Vagina (tissue), 2 donors: ENCODE results near the gene UBR2. TPM values are rescaled to one million over a fixed set of nuclear protein-coding genes. Genes with fewer than 3 reads are reported as not detected.
A peak's percentile ranks its signal among the peaks of the same experiment; 100 is the strongest.

ENCODE experiments used
- DNase-seq, 2 donors: peaks; one replicate each; pipeline ENCODE4 v3.0.0-alpha.2; 2017; ENCODE audit errors: extremely low spot score in 2 of 2
- H3K27ac ChIP-seq: fragments of 200-600 bp; sonication (generic); one replicate; pipeline ENCODE4 v1.5.1; 2019
- H3K27me3 ChIP-seq: fragments of 200-600 bp; sonication (generic); one replicate; pipeline ENCODE4 v1.5.1; 2019
- H3K36me3 ChIP-seq, 2 donors: fragments of 200-600 bp; sonication (generic); one replicate each; pipeline ENCODE4 v1.5.1; 2017 to 2019
- H3K4me1 ChIP-seq: fragments of 200-600 bp; sonication (generic); one replicate; pipeline ENCODE4 v1.5.1; 2019
- H3K4me3 ChIP-seq, 2 donors: fragments of 200-600 bp; sonication (generic); 1 replicate in 1 of 2; 2 replicates in 1 of 2; pipeline ENCODE4 v1.5.1; 2016 to 2019
- H3K9me3 ChIP-seq: fragments of 200-600 bp; sonication (generic); one replicate; pipeline ENCODE4 v1.5.1; 2019
- POLR2A ChIP-seq, 2 donors: fragments of 450-650 bp; IDR thresholded peaks; one replicate each; pipeline ENCODE4 v1.6.1; 2017; ENCODE audit warnings: antibody characterized with exemption in 2 of 2, mild to moderate bottlenecking in 2 of 2, moderate library complexity in 2 of 2
- POLR2AphosphoS5 ChIP-seq, 2 donors: sonication (generic); formaldehyde crosslinking; IDR thresholded peaks; one replicate each; pipeline ENCODE4 v1.9.0; 2017; ENCODE audit warnings: antibody characterized with exemption in 2 of 2, mild to moderate bottlenecking in 2 of 2, low read depth in 1 of 2; ENCODE audit not compliant: insufficient read depth in 1 of 2
- intact Hi-C: fragments of 100-400 bp; cut with DNase I; formaldehyde crosslinking; loops from one replicate; pipeline ENCODE4 v1.15.1; 2023
- total RNA-seq: library from RNA; depleted of rRNA; stranded (reverse); fragments of >200 nt; gene quantifications from one replicate; pipeline ENCODE4 v1.2.3, GENCODE V29; 2016
- TF ChIP-seq, protein P1 (sequence below), 3 experiments: fragments of 450-650 bp in 2 of 3; fragments of 200-600 bp in 1 of 3; sonication (generic) in 1 of 3; IDR thresholded peaks; one replicate each; pipeline ENCODE4 v1.5.1; 2017 to 2019; ENCODE audit warnings: antibody characterized with exemption in 3 of 3, mild to moderate bottlenecking in 2 of 3, moderate library complexity in 2 of 3

UBR2 gene
- total RNA-seq, 1 donor from 2014 or later, result 23.6 TPM

DNA sequence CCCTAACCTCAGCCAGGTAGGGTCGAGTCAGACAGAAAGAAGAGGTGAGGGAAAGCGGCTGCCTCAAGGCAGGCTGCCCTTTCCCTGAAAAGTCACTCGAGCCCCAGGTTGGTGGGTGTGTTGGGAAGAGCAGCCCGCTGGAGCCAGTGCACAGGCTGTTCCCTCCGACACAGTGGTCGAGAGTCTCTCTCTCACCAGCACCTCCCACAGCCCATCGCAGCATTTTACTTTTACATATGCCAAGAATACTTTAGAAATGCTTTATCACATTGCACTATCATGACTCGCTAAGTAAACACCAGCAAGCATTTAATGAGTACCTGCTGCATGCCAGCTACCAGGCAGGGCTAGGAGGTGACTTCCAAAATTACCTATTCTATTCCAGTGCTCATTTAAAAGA lies 156.9 kb downstream of the UBR2 start:
- DNase-seq, result no peak
- Histone ChIP-seq H3K36me3 (no peaks in the 10 kb centered on the region), H3K27ac (no peak overlapping the region), H3K4me3 (no peak overlapping the region), H3K27me3 (no peaks in the 10 kb centered on the region), H3K4me1 (peaks cover 3% of the 10 kb centered on the region), H3K9me3 (no peaks in the 10 kb centered on the region)
- TF ChIP-seq, protein P1, sequence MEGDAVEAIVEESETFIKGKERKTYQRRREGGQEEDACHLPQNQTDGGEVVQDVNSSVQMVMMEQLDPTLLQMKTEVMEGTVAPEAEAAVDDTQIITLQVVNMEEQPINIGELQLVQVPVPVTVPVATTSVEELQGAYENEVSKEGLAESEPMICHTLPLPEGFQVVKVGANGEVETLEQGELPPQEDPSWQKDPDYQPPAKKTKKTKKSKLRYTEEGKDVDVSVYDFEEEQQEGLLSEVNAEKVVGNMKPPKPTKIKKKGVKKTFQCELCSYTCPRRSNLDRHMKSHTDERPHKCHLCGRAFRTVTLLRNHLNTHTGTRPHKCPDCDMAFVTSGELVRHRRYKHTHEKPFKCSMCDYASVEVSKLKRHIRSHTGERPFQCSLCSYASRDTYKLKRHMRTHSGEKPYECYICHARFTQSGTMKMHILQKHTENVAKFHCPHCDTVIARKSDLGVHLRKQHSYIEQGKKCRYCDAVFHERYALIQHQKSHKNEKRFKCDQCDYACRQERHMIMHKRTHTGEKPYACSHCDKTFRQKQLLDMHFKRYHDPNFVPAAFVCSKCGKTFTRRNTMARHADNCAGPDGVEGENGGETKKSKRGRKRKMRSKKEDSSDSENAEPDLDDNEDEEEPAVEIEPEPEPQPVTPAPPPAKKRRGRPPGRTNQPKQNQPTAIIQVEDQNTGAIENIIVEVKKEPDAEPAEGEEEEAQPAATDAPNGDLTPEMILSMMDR (IDR thresholded peaks at IDR 0.05), result no peak
- TF ChIP-seq POLR2AphosphoS5 (IDR thresholded peaks at IDR 0.05; ENCODE audit: insufficient read depth in 1 of 2, low read depth in 1 of 2) (no peak), POLR2A (IDR thresholded peaks at IDR 0.05) (no peak)
- intact Hi-C loops, result loop anchor here (10.0 kb wide), 1 partner anchor 154 kb away; the partner anchor contains the start of gene RPL7L1

- Histone ChIP-seq H3K4me3 (no peak within 1 kb of the TSS), H3K4me1 (peaks cover 17% of the 10 kb centered on the region), H3K27me3 (no peaks in the 10 kb centered on the region), H3K36me3 (no peaks in the 10 kb centered on the region), H3K27ac (no peak within 1 kb of the TSS), H3K9me3 (no peaks in the 10 kb centered on the region)
- intact Hi-C loops, result loop anchor here (10.0 kb wide), 1 partner anchor 152 kb away; the partner anchor contains the start of gene RPL7L1
- DNase-seq, result no peak
- no peak for TF ChIP-seq POLR2AphosphoS5 (IDR thresholded peaks at IDR 0.05; ENCODE audit: insufficient read depth in 1 of 2, low read depth in 1 of 2)
- TF ChIP-seq, protein P1 (IDR thresholded peaks at IDR 0.05), result no peak
- no peak for TF ChIP-seq POLR2A (IDR thresholded peaks at IDR 0.05)
These were observed 158.7 kb downstream of the UBR2 start, which contains the start of gene PRPH2 for GRCh38 chr6:42722497-42722896. Gene PRPH2 (minus strand): TSS chr6:42722597. CDS start chr6:42722334, 263 bp downstream.

GRCh38 chr6:42724825-42725224 lies 161.0 kb downstream of the UBR2 start:
- H3K4me3 ChIP-seq, result no peak overlapping the region
- no peaks in the 10 kb centered on the region for H3K36me3 ChIP-seq
- no peak overlapping the region for H3K27ac ChIP-seq
- no peaks in the 10 kb centered on the region for H3K9me3 ChIP-seq
- no peak for DNase-seq
- H3K27me3 ChIP-seq, result no peaks in the 10 kb centered on the region
- TF ChIP-seq, protein P1 (IDR thresholded peaks at IDR 0.05), result no peak
- TF ChIP-seq POLR2AphosphoS5 (IDR thresholded peaks at IDR 0.05; ENCODE audit: insufficient read depth in 1 of 2, low read depth in 1 of 2) (no peak), POLR2A (IDR thresholded peaks at IDR 0.05) (no peak)
- peaks cover 17% of the 10 kb centered on the region for H3K4me1 ChIP-seq
- intact Hi-C loops, result loop anchor here (5.0 to 10.0 kb wide), 2 partner anchors 63 to 150 kb away; partner anchors contain the start of gene RPL7L1

GRCh38 chr6:42726026-42726425 lies 162.2 kb downstream of the UBR2 start:
- intact Hi-C loops, result loop anchor here (5.0 to 10.0 kb wide), 2 partner anchors 64 to 149 kb away; partner anchors contain the start of gene RPL7L1
- Histone ChIP-seq H3K9me3 (no peaks in the 10 kb centered on the region), H3K36me3 (no peaks in the 10 kb centered on the region), H3K4me1 (peaks cover 17% of the 10 kb centered on the region), H3K27me3 (no peaks in the 10 kb centered on the region), H3K27ac (peak overlapping the region; percentile 87), H3K4me3 (peak overlapping the region in 1 of 2 donors; percentile 62)
- TF ChIP-seq POLR2A (IDR thresholded peaks at IDR 0.05) (no peak), POLR2AphosphoS5 (IDR thresholded peaks at IDR 0.05; ENCODE audit: insufficient read depth in 1 of 2, low read depth in 1 of 2) (no peak)
- TF ChIP-seq, protein P1 (IDR thresholded peaks at IDR 0.05), result no peak
- no peak for DNase-seq

DNA sequence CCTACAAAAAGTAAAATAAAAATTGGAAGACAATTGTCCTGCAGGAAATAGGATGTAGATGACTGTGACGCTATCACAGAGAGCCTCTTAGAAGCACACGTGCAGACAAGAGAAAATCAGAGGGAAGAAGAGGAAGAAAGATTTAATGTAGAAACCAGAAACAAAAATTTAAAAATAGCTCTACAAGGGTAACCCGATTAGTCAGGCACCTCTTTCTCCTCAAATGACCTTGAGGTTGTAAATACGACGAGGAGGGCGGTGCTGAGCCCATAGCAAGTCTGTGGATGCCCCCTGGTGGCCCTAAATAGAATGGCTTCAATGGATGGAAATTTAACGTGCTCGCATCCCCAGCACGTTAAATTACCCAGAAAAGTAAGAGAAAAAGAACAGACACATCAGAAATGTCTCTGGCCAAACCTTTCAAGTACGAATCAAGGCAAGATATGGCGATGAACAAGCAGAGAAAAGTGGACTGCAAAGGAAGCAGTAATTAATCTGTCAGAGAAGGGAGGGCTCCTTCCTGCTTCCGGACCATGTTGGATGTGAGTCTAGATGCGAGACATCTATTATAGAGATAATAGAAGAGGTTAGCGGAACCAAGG lies 162.8 kb downstream of the UBR2 start:
- Histone ChIP-seq H3K36me3 (no peaks in the 10 kb centered on the region), H3K4me3 (peak overlapping the region; percentile 50 to 62), H3K9me3 (no peaks in the 10 kb centered on the region), H3K27ac (peak overlapping the region; percentile 87), H3K4me1 (peaks cover 17% of the 10 kb centered on the region), H3K27me3 (no peaks in the 10 kb centered on the region)
- TF ChIP-seq, protein P1 (IDR thresholded peaks at IDR 0.05), result peak; percentile 84 to 94 (median 93)
- peak in 1 of 2 donors; percentile 91 for TF ChIP-seq POLR2AphosphoS5 (IDR thresholded peaks at IDR 0.05; ENCODE audit: insufficient read depth in 1 of 2, low read depth in 1 of 2)
- no peak for TF ChIP-seq POLR2A (IDR thresholded peaks at IDR 0.05)
- intact Hi-C loops, result loop anchor here (5.0 to 10.0 kb wide), 2 partner anchors 64 to 148 kb away; partner anchors contain the start of gene RPL7L1
- no peak for DNase-seq
